Lower leg skin (tissue), 3 donors: Measurements from ENCODE around the gene FCGBP.

ENCODE experiments used
- POLR2A ChIP-seq, 2 donors: fragments of 450-650 bp; IDR thresholded peaks; one replicate each; pipeline ENCODE4 v1.6.1; 2016 to 2017; ENCODE audit warnings: antibody characterized with exemption in 2 of 2, mild to moderate bottlenecking in 1 of 2, moderate library complexity in 1 of 2
- TF ChIP-seq, protein P1 (sequence below), 3 donors: fragments of 450-650 bp; IDR thresholded peaks; one replicate each; pipeline ENCODE4 v1.5.1; 2016; ENCODE audit warnings: antibody characterized with exemption in 3 of 3, mild to moderate bottlenecking in 3 of 3, moderate library complexity in 2 of 3

GRCh38 chr19:39951065-39951650 is 16.7 kb upstream of the FCGBP start:
- TF ChIP-seq, protein P1, sequence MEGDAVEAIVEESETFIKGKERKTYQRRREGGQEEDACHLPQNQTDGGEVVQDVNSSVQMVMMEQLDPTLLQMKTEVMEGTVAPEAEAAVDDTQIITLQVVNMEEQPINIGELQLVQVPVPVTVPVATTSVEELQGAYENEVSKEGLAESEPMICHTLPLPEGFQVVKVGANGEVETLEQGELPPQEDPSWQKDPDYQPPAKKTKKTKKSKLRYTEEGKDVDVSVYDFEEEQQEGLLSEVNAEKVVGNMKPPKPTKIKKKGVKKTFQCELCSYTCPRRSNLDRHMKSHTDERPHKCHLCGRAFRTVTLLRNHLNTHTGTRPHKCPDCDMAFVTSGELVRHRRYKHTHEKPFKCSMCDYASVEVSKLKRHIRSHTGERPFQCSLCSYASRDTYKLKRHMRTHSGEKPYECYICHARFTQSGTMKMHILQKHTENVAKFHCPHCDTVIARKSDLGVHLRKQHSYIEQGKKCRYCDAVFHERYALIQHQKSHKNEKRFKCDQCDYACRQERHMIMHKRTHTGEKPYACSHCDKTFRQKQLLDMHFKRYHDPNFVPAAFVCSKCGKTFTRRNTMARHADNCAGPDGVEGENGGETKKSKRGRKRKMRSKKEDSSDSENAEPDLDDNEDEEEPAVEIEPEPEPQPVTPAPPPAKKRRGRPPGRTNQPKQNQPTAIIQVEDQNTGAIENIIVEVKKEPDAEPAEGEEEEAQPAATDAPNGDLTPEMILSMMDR (IDR thresholded peaks at IDR 0.05) = no peak
- TF ChIP-seq POLR2A (IDR thresholded peaks at IDR 0.05) = no peak
